ENCODE data around the gene GBGT1.
"Not testable (repeated sequence)": the region's sequence is repeated elsewhere in the genome, so short reads cannot be mapped to it uniquely, and the experiment has no call there.

GBGT1 gene

GRCh38 chr9:133194597-133194996 lies 30.9 kb upstream of the GBGT1 start:
- no peak for DNase-seq

GRCh38 chr9:133191989-133192388 lies 28.3 kb upstream of the GBGT1 start:
- no peak for DNase-seq

- DNase-seq: no peak
Observed at GRCh38 chr9:133189826-133190225, 26.1 kb upstream of the GBGT1 start.

- no peak for DNase-seq
Observed at GRCh38 chr9:133188843-133189180, 25.1 kb upstream of the GBGT1 start.

GRCh38 chr9:133188006-133188842 lies 24.5 kb upstream of the GBGT1 start:
- DNase-seq: peak; percentile 62

GRCh38 chr9:133187561-133188005 lies 23.9 kb upstream of the GBGT1 start:
- no peak for DNase-seq

- DNase-seq: no peak
Observed at GRCh38 chr9:133186736-133187135, 23.0 kb upstream of the GBGT1 start.

GRCh38 chr9:133184971-133185370 lies 21.3 kb upstream of the GBGT1 start:
- peak; percentile 88 for DNase-seq

- no peak for DNase-seq
Observed at GRCh38 chr9:133182151-133182550, 18.4 kb upstream of the GBGT1 start.

GRCh38 chr9:133181561-133181960 lies 17.8 kb upstream of the GBGT1 start:
- DNase-seq: no peak

- DNase-seq: no peak
Observed at GRCh38 chr9:133180953-133181352, 17.2 kb upstream of the GBGT1 start.

- DNase-seq: no peak
Observed at GRCh38 chr9:133173056-133173455, 9.3 kb upstream of the GBGT1 start.

- DNase-seq: no peak
Observed at GRCh38 chr9:133171161-133171961, 7.6 kb upstream of the GBGT1 start.

GRCh38 chr9:133170716-133171115 lies 7.0 kb upstream of the GBGT1 start:
- no peak for DNase-seq

GRCh38 chr9:133169687-133170086 lies 6.0 kb upstream of the GBGT1 start:
- DNase-seq: not testable (repeated sequence)

GRCh38 chr9:133169102-133169501 lies 5.4 kb upstream of the GBGT1 start:
- no peak for DNase-seq

GRCh38 chr9:133168432-133168831 lies 4.7 kb upstream of the GBGT1 start:
- DNase-seq: no peak

- no peak for DNase-seq
Observed at GRCh38 chr9:133167769-133168168, 4.1 kb upstream of the GBGT1 start.

- no peak for DNase-seq
Observed at GRCh38 chr9:133167096-133167730, 3.5 kb upstream of the GBGT1 start.

GRCh38 chr9:133166392-133166791 lies 2.7 kb upstream of the GBGT1 start:
- DNase-seq: no peak

GRCh38 chr9:133165452-133165730 lies 1.7 kb upstream of the GBGT1 start:
- DNase-seq: no peak

- DNase-seq: no peak
Observed at GRCh38 chr9:133164191-133164590, 477 bp upstream of the GBGT1 start.

- no peak for DNase-seq
Observed at GRCh38 chr9:133162861-133163503, 732 bp downstream of the GBGT1 start.

All from hematopoietic multipotent progenitor cell treated with erythropoietin and hydrocortisone succinate and interleukin-3 and kit ligand, for 8 days (in vitro differentiated cells).